Panc1 (cell line): Measurements from ENCODE around the gene RBMS3. TPM values are rescaled to one million over a fixed set of nuclear protein-coding genes. Genes with fewer than 3 reads are reported as not detected.

ENCODE experiments used
- ATAC-seq: fragments of 200-7000 bp; cut with Tn5 transposase; 2 replicates; pipeline ENCODE4 v1.9.1; 2020; ENCODE audit warnings: mild to moderate bottlenecking, moderate library complexity
- BruUV-seq: library from RNA; stranded (reverse); fragments of 400-500 nt; replicated peaks from 2 replicates; lab custom pipeline; 2021; lab: Mats Ljungman, UMichigan
- CTCF ChIA-PET: fragments of 300-600 bp; sonication (Branson Sonifier 250); formaldehyde crosslinking; loops from one replicate; lab custom pipeline; 2022; ENCODE audit warnings: antibody characterized with exemption; lab: Charles Lee
- POLR2A ChIA-PET: fragments of 300-600 bp; sonication (Branson Sonifier 250); formaldehyde crosslinking; loops from one replicate; lab custom pipeline; 2022; ENCODE audit warnings: antibody characterized with exemption; lab: Charles Lee
- DNase-seq: peaks from one replicate; pipeline ENCODE4 v3.0.0-alpha.2; 2010; ENCODE audit warnings: low read depth, low spot score
- H3K27ac ChIP-seq: 2 replicates; pipeline ENCODE4 v1.5.1; 2011; ENCODE audit warnings: mild to moderate bottlenecking, low read length, inconsistent platforms
- H3K27me3 ChIP-seq: fragments of 200-500 bp; sonication (Bioruptor generic); 2 replicates; pipeline ENCODE4 v1.6.0; 2014; ENCODE audit warnings: low read length, inconsistent platforms; ENCODE audit not compliant: control insufficient read depth, insufficient read depth
- H3K36me3 ChIP-seq: fragments of 200-500 bp; sonication (Bioruptor generic); 2 replicates; pipeline ENCODE4 v1.5.1; 2014; ENCODE audit warnings: inconsistent platforms, mild to moderate bottlenecking, low read length, moderate library complexity; ENCODE audit not compliant: control insufficient read depth, insufficient read depth
- H3K4me1 ChIP-seq: 2 replicates; pipeline ENCODE4 v1.5.1; 2011; ENCODE audit warnings: inconsistent platforms, mild to moderate bottlenecking, low read length, moderate library complexity; ENCODE audit not compliant: control insufficient read depth, insufficient read depth
- H3K4me3 ChIP-seq, 2 experiments: 2 replicates each; pipeline ENCODE4 v1.5.1; 2011 to 2012; ENCODE audit warnings: low read depth in 2 of 2, low read length in 2 of 2, mild to moderate bottlenecking in 2 of 2, inconsistent platforms in 1 of 2, moderate library complexity in 1 of 2
- H3K9me3 ChIP-seq: fragments of 200-500 bp; sonication (Bioruptor generic); 2 replicates; pipeline ENCODE4 v1.5.1; 2014; ENCODE audit warnings: low read depth, mild to moderate bottlenecking, inconsistent platforms, low read length, moderate library complexity; ENCODE audit not compliant: control insufficient read depth, insufficient read depth
- CTCF ChIP-seq: fragments of 450-650 bp; IDR thresholded peaks from 2 replicates; pipeline ENCODE4 v1.5.1; 2017; ENCODE audit warnings: mild to moderate bottlenecking
- POLR2AphosphoS5 ChIP-seq: IDR thresholded peaks from 2 replicates; pipeline ENCODE4 v1.6.1; 2012; ENCODE audit warnings: mild to moderate bottlenecking, low read depth, low read length, moderate library complexity
- REST ChIP-seq, 2 experiments: IDR thresholded peaks; 2 replicates each; pipeline ENCODE4 v1.6.1; 2011 to 2012; ENCODE audit warnings: low read depth in 2 of 2, control low read depth in 1 of 2, low read length in 1 of 2, mild to moderate bottlenecking in 1 of 2, moderate library complexity in 1 of 2; ENCODE audit not compliant: insufficient read depth in 1 of 2
- SIN3A ChIP-seq: IDR thresholded peaks from 2 replicates; pipeline ENCODE4 v1.6.1; 2012; ENCODE audit warnings: low read depth, mild to moderate bottlenecking, low read length, moderate library complexity, borderline replicate concordance; ENCODE audit not compliant: insufficient read depth
- TCF7L2 ChIP-seq: IDR thresholded peaks from 2 replicates; pipeline ENCODE4 v1.6.1; 2011; ENCODE audit warnings: mild to moderate bottlenecking, low read depth, low read length, inconsistent platforms
- in situ Hi-C: cut with HindIII; loops from 2 replicates; pipeline ENCODE4 v1.10.0; 2016; ENCODE audit warnings: low sequenced_read_pairs, low pct_unique_long_range_greater_than_20kb
- intact Hi-C: fragments of 100-400 bp; cut with micrococcal nuclease; formaldehyde crosslinking; loops from one replicate; pipeline ENCODE4 v1.10.0; 2022; ENCODE audit not compliant: unreplicated experiment
- total RNA-seq: library from RNA; stranded (reverse); gene quantifications from one replicate; pipeline ENCODE4 v1.2.1, GENCODE V29; 2021; ENCODE audit not compliant: unreplicated experiment

The RBMS3 gene
- total RNA-seq, 1 experiment from 2014 or later, result 1.1 TPM

GRCh38 chr3:29345516-29346300 is 64.8 kb downstream of the RBMS3 start:
- Histone ChIP-seq H3K4me1 (no peaks in the 10 kb centered on the region), H3K36me3 (no peaks in the 10 kb centered on the region), H3K27ac (no peak overlapping the region), H3K27me3 (no peaks in the 10 kb centered on the region), H3K4me3 (no peak overlapping the region), H3K9me3 (no peaks in the 10 kb centered on the region)
- DNase-seq, result no peak
- in situ Hi-C loops (no loop called here), intact Hi-C loops (no loop called here)
- TF ChIP-seq SIN3A, result no peak
- TF ChIP-seq POLR2AphosphoS5, result no peak
- no peak for TF ChIP-seq TCF7L2
- TF ChIP-seq CTCF, result no peak
- TF ChIP-seq REST (IDR thresholded peaks at IDR 0.05; ENCODE audit: insufficient read depth in 1 of 2, low read depth in 2 of 2, low read length in 1 of 2), result no peak
- no peak for ATAC-seq
- POLR2A ChIA-PET, result no interaction called here
- no TSS peak for BruUV-seq
- CTCF ChIA-PET, result interaction anchor here (0.6 kb wide), 1 partner anchor 32 kb away, joined by 5 read pairs; no protein-coding TSS in a partner anchor

- Histone ChIP-seq H3K4me3 (no peak overlapping the region), H3K27me3 (no peaks in the 10 kb centered on the region), H3K27ac (no peak overlapping the region), H3K4me1 (no peaks in the 10 kb centered on the region), H3K9me3 (no peaks in the 10 kb centered on the region), H3K36me3 (no peaks in the 10 kb centered on the region)
- intact Hi-C loops (no loop called here), in situ Hi-C loops (no loop called here)
- no peak for ATAC-seq
- ChIA-PET CTCF (no interaction called here), POLR2A (no interaction called here)
- no peak for TF ChIP-seq TCF7L2
- TF ChIP-seq POLR2AphosphoS5, result no peak
- TF ChIP-seq CTCF, result no peak
- no peak for TF ChIP-seq SIN3A
- no peak for TF ChIP-seq REST (IDR thresholded peaks at IDR 0.05; ENCODE audit: insufficient read depth in 1 of 2, low read depth in 2 of 2, low read length in 1 of 2)
- no peak for DNase-seq
- no TSS peak for BruUV-seq
These were observed 66.0 kb downstream of the RBMS3 start for GRCh38 chr3:29346828-29347227.
